HepG2 (cell line): ENCODE results near the gene COG8. TPM values are rescaled to one million over a fixed set of nuclear protein-coding genes. Genes with fewer than 3 reads are reported as not detected.

Experiments
- CEBPB ChIP-seq: IDR thresholded peaks from 2 replicates; pipeline ENCODE4 v1.6.1; 2011; ENCODE audit warnings: low read depth, low read length, improper control_type of control experiment, borderline replicate concordance
- FIP1L1 ChIP-seq: fragments of 200-400 bp; formaldehyde crosslinking; IDR thresholded peaks from 2 replicates; pipeline ENCODE4 v1.6.1; 2018; ENCODE audit warnings: low read depth, mild to moderate bottlenecking, low read length, moderate library complexity, borderline replicate concordance; ENCODE audit not compliant: insufficient read depth
- HNF1A ChIP-seq, 2 experiments: sonication (generic) in 1 of 2; formaldehyde crosslinking in 1 of 2; IDR thresholded peaks; 2 replicates each; pipeline versions ENCODE4 v1.4.0 to v1.6.1; 2016 to 2020; ENCODE audit warnings: borderline replicate concordance in 1 of 2, low read depth in 1 of 2, mild to moderate bottlenecking in 1 of 2, missing genetic modification reagents in 1 of 2
- HOXA9 ChIP-seq: sonication (generic); formaldehyde crosslinking; IDR thresholded peaks from 2 replicates; pipeline ENCODE4 v1.8.1; 2022; ENCODE audit warnings: missing genetic modification reagents, mild to moderate bottlenecking, moderate library complexity, borderline replicate concordance
- JARID2 ChIP-seq: sonication (generic); formaldehyde crosslinking; IDR thresholded peaks from 2 replicates; pipeline ENCODE4 v1.8.1; 2023; ENCODE audit warnings: missing genetic modification reagents, inconsistent platforms; ENCODE audit not compliant: insufficient replicate concordance
- KAT7 ChIP-seq: IDR thresholded peaks from 2 replicates; pipeline ENCODE4 v1.6.1; 2018; ENCODE audit warnings: borderline replicate concordance, missing compliant biosample characterization
- MATR3 ChIP-seq: sonication (generic); formaldehyde crosslinking; IDR thresholded peaks from 2 replicates; pipeline ENCODE4 v1.4.0; 2020; ENCODE audit warnings: missing genetic modification reagents
- NFE2L2 ChIP-seq: fragments of 150-350 bp; IDR thresholded peaks from 2 replicates; pipeline ENCODE4 v1.6.1; 2014; ENCODE audit warnings: low read length
- THAP7 ChIP-seq: sonication (generic); formaldehyde crosslinking; IDR thresholded peaks from 2 replicates; pipeline ENCODE4 v1.8.1; 2023; ENCODE audit warnings: mild to moderate bottlenecking, missing genetic modification reagents
- ZBTB21 ChIP-seq: sonication (generic); formaldehyde crosslinking; IDR thresholded peaks from 2 replicates; pipeline ENCODE4 v1.4.0; 2020; ENCODE audit warnings: missing genetic modification reagents
- ZNF205 ChIP-seq: IDR thresholded peaks from 2 replicates; pipeline ENCODE4 v1.6.1; 2018; ENCODE audit warnings: missing biosample characterization, missing genetic modification reagents
- ZNF264 ChIP-seq: sonication (generic); formaldehyde crosslinking; IDR thresholded peaks from 2 replicates; pipeline ENCODE4 v1.4.0; 2020; ENCODE audit warnings: missing genetic modification reagents
- ZNF292 ChIP-seq: sonication (generic); formaldehyde crosslinking; IDR thresholded peaks from 2 replicates; pipeline ENCODE4 v1.8.1; 2022; ENCODE audit warnings: mild to moderate bottlenecking, low read depth, missing genetic modification reagents, borderline replicate concordance
- ZNF549 ChIP-seq: sonication (generic); formaldehyde crosslinking; IDR thresholded peaks from 2 replicates; pipeline ENCODE4 v1.5.0; 2020; ENCODE audit warnings: missing genetic modification reagents
- ZNF574 ChIP-seq: sonication (generic); formaldehyde crosslinking; IDR thresholded peaks from 2 replicates; pipeline ENCODE4 v1.4.0; 2020; ENCODE audit warnings: missing genetic modification reagents
- ZNF816 ChIP-seq: sonication (generic); formaldehyde crosslinking; IDR thresholded peaks from 2 replicates; pipeline ENCODE4 v1.8.0; 2022; ENCODE audit warnings: missing genetic modification reagents, mild to moderate bottlenecking, borderline replicate concordance
- ZSCAN25 ChIP-seq: sonication (generic); formaldehyde crosslinking; IDR thresholded peaks from 2 replicates; pipeline ENCODE4 v1.8.0; 2022; ENCODE audit warnings: mild to moderate bottlenecking, missing genetic modification reagents
- polyA plus RNA-seq, 8 experiments: library from polyadenylated mRNA; depleted of rRNA in 3 of 8; stranded (reverse) in 7 of 8; unstranded in 1 of 8; fragments of >200 nt; fragmentation: Illumina TruSeq in 4 of 8; extraction: Trizol in 4 of 8; gene quantifications; 2 replicates each; pipeline versions ENCODE4 v1.2.1 to v1.2.3, GENCODE V29; 2011 to 2016; ENCODE audit warnings: low read depth in 4 of 8, missing spikeins in 1 of 8, mixed read lengths in 1 of 8; ENCODE audit not compliant: insufficient read depth in 1 of 8
- total RNA-seq, 5 experiments: library from RNA; depleted of rRNA; stranded (reverse); fragments of >200 nt; fragmentation: Illumina TruSeq; extraction: Trizol; gene quantifications; 2 replicates each; pipeline ENCODE4 v1.2.3, GENCODE V29; 2016; ENCODE audit warnings: low read depth in 1 of 5
- TF ChIP-seq, protein P1 (sequence below): sonication (generic); formaldehyde crosslinking; IDR thresholded peaks from 2 replicates; pipeline ENCODE4 v1.5.0; 2020; ENCODE audit warnings: missing genetic modification reagents

COG8 gene
- total and polyA plus RNA-seq, 2 of the 13 experiments (the other 11 are each of a cell fraction or from before 2014, with no cell fraction given): 45.5 to 52.1 TPM

- TF ChIP-seq HNF1A (IDR thresholded peaks at IDR 0.05; ENCODE audit: low read depth) (no peak), HNF1A (CRISPR knock-in tag; IDR thresholded peaks at IDR 0.05; ENCODE audit: borderline replicate concordance) (no peak), HOXA9 (no peak), ZNF205 (CRISPR knock-in tag) (no peak), MATR3 (no peak), ZSCAN25 (CRISPR knock-in tag) (0 out of 2 replicates have a peak, but pooled peaks have one; percentile 6), FIP1L1 (no peak), KAT7 (CRISPR knock-in tag) (no peak), CEBPB (no peak; the same call in 1 of the 2 replicates), ZNF264 (CRISPR knock-in tag) (no peak), THAP7 (CRISPR knock-in tag) (no peak), NFE2L2 (no peak), ZNF816 (CRISPR knock-in tag) (no peak), ZNF292 (CRISPR knock-in tag) (peak; percentile 61; the same call in 1 of the 2 replicates), ZNF574 (CRISPR knock-in tag) (no peak), ZBTB21 (no peak), ZNF549 (CRISPR knock-in tag) (no peak), JARID2 (CRISPR knock-in tag) (no peak)
- TF ChIP-seq, protein P1, sequence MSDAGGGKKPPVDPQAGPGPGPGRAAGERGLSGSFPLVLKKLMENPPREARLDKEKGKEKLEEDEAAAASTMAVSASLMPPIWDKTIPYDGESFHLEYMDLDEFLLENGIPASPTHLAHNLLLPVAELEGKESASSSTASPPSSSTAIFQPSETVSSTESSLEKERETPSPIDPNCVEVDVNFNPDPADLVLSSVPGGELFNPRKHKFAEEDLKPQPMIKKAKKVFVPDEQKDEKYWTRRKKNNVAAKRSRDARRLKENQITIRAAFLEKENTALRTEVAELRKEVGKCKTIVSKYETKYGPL (CRISPR knock-in tag): no peak
These were observed 9.7 kb downstream of the COG8 start (continued) for GRCh38 chr16:69329369-69330285.
